ENCODE results near the gene SPESP1. TPM values are rescaled to one million over a fixed set of nuclear protein-coding genes. Genes with fewer than 3 reads are reported as not detected.

Gene SPESP1
- total and polyA plus RNA-seq, 4 donors, result 0.33 to 3.2 (median 1.4) TPM

DNA sequence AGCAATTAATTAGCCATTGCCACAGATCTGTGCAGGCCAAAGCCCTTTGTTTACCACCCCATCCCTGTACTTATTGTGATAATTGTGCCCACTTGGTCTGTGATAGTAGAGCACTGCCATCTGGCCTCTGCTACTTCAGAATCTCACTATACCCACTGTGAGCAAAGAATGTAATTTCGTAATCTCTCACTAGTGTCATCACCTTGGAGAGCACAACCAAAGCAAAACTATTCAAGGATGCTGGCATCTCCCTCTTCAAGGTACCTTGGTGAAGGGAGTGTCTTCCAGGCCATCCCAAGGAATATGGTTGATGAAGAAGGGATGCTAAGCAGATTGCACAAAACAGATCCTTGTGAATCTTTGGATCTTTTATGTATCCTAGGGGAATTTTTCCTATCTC lies 49.5 kb downstream of the SPESP1 start:
- Histone ChIP-seq H3K9ac (ENCODE audit: low read depth in 1 of 2, low read length in 2 of 2) (no peak overlapping the region), H3K9me3 (ENCODE audit: control insufficient read depth in 4 of 4, low read length in 3 of 4) (peaks cover 0 to 1% (median 0%) of the 10 kb centered on the region in 4 donors), H3K27ac (ENCODE audit: low read depth in 1 of 2, low read length in 2 of 2) (no peak overlapping the region), H3K4me3 (ENCODE audit: low read depth in 1 of 3, low read length in 3 of 3) (no peak overlapping the region), H3K4me1 (ENCODE audit: control insufficient read depth in 4 of 4, insufficient read depth in 4 of 4, low read length in 3 of 4) (no peaks in the 10 kb centered on the region), H3K36me3 (ENCODE audit: control insufficient read depth in 4 of 4, insufficient read depth in 3 of 4, low read depth in 1 of 4, low read length in 3 of 4) (no peaks in the 10 kb centered on the region), H3K27me3 (ENCODE audit: control insufficient read depth in 4 of 4, insufficient read depth in 4 of 4, low read length in 3 of 4) (no peaks in the 10 kb centered on the region)
- TF ChIP-seq EGR1 (IDR thresholded peaks at IDR 0.05; ENCODE audit: low read depth in 2 of 2) (no peak), RXRA (IDR thresholded peaks at IDR 0.05) (no peak), JUND (IDR thresholded peaks at IDR 0.05) (no peak), NR2F2 (IDR thresholded peaks at IDR 0.05) (no peak), FOXA2 (IDR thresholded peaks at IDR 0.05) (no peak), HNF4G (IDR thresholded peaks at IDR 0.05) (no peak), GABPA (IDR thresholded peaks at IDR 0.05 in 1 of 2, conservative IDR thresholded peaks at IDR 0.05 in 1 of 2) (no peak), FOXA1 (IDR thresholded peaks at IDR 0.05) (no peak), SP1 (IDR thresholded peaks at IDR 0.05) (no peak)
- TF ChIP-seq, protein P1, sequence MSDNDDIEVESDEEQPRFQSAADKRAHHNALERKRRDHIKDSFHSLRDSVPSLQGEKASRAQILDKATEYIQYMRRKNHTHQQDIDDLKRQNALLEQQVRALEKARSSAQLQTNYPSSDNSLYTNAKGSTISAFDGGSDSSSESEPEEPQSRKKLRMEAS (IDR thresholded peaks at IDR 0.05), result no peak
- TF ChIP-seq, protein P2, sequence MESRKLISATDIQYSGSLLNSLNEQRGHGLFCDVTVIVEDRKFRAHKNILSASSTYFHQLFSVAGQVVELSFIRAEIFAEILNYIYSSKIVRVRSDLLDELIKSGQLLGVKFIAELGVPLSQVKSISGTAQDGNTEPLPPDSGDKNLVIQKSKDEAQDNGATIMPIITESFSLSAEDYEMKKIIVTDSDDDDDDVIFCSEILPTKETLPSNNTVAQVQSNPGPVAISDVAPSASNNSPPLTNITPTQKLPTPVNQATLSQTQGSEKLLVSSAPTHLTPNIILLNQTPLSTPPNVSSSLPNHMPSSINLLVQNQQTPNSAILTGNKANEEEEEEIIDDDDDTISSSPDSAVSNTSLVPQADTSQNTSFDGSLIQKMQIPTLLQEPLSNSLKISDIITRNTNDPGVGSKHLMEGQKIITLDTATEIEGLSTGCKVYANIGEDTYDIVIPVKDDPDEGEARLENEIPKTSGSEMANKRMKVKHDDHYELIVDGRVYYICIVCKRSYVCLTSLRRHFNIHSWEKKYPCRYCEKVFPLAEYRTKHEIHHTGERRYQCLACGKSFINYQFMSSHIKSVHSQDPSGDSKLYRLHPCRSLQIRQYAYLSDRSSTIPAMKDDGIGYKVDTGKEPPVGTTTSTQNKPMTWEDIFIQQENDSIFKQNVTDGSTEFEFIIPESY (IDR thresholded peaks at IDR 0.05), result no peak
- TF ChIP-seq, protein P3, sequence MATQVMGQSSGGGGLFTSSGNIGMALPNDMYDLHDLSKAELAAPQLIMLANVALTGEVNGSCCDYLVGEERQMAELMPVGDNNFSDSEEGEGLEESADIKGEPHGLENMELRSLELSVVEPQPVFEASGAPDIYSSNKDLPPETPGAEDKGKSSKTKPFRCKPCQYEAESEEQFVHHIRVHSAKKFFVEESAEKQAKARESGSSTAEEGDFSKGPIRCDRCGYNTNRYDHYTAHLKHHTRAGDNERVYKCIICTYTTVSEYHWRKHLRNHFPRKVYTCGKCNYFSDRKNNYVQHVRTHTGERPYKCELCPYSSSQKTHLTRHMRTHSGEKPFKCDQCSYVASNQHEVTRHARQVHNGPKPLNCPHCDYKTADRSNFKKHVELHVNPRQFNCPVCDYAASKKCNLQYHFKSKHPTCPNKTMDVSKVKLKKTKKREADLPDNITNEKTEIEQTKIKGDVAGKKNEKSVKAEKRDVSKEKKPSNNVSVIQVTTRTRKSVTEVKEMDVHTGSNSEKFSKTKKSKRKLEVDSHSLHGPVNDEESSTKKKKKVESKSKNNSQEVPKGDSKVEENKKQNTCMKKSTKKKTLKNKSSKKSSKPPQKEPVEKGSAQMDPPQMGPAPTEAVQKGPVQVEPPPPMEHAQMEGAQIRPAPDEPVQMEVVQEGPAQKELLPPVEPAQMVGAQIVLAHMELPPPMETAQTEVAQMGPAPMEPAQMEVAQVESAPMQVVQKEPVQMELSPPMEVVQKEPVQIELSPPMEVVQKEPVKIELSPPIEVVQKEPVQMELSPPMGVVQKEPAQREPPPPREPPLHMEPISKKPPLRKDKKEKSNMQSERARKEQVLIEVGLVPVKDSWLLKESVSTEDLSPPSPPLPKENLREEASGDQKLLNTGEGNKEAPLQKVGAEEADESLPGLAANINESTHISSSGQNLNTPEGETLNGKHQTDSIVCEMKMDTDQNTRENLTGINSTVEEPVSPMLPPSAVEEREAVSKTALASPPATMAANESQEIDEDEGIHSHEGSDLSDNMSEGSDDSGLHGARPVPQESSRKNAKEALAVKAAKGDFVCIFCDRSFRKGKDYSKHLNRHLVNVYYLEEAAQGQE (IDR thresholded peaks at IDR 0.05), result no peak
- TF ChIP-seq, protein P4, sequence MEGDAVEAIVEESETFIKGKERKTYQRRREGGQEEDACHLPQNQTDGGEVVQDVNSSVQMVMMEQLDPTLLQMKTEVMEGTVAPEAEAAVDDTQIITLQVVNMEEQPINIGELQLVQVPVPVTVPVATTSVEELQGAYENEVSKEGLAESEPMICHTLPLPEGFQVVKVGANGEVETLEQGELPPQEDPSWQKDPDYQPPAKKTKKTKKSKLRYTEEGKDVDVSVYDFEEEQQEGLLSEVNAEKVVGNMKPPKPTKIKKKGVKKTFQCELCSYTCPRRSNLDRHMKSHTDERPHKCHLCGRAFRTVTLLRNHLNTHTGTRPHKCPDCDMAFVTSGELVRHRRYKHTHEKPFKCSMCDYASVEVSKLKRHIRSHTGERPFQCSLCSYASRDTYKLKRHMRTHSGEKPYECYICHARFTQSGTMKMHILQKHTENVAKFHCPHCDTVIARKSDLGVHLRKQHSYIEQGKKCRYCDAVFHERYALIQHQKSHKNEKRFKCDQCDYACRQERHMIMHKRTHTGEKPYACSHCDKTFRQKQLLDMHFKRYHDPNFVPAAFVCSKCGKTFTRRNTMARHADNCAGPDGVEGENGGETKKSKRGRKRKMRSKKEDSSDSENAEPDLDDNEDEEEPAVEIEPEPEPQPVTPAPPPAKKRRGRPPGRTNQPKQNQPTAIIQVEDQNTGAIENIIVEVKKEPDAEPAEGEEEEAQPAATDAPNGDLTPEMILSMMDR (IDR thresholded peaks at IDR 0.05; ENCODE audit: low read depth, low read length, missing input control), result no peak
- no peak for DNase-seq (ENCODE audit: low spot score)
- WGBS, result 85% methylated on average over 1 of the region's 1 CpG

DNA sequence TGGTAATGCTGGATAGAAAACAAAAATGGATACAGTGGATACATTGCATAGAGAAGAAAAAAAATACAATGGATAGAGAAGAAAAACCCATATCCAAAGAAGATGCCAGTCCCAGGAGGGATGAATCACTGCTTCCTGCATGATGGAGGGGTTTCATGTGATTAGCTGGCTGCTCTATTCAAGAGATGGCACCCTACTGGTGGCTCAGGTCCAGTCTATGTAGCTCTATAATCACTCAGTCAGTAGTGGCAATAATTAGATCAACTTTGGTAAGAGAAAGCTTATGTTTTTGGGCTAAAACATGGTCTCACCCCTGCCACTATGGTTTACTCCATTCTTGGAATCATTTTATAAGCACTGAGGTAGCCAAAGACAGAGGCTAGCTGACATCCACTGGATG lies 50.5 kb downstream of the SPESP1 start:
- H3K9ac ChIP-seq (ENCODE audit: low read depth in 1 of 2, low read length in 2 of 2), result no peak overlapping the region
- no peaks in the 10 kb centered on the region for H3K4me1 ChIP-seq (ENCODE audit: control insufficient read depth in 4 of 4, insufficient read depth in 4 of 4, low read length in 3 of 4)
- H3K27ac ChIP-seq (ENCODE audit: low read depth in 1 of 2, low read length in 2 of 2), result no peak overlapping the region
- H3K4me3 ChIP-seq (ENCODE audit: low read depth in 1 of 3, low read length in 3 of 3), result no peak overlapping the region
- H3K27me3 ChIP-seq (ENCODE audit: control insufficient read depth in 4 of 4, insufficient read depth in 4 of 4, low read length in 3 of 4), result no peaks in the 10 kb centered on the region
- H3K36me3 ChIP-seq (ENCODE audit: control insufficient read depth in 4 of 4, insufficient read depth in 3 of 4, low read depth in 1 of 4, low read length in 3 of 4), result no peaks in the 10 kb centered on the region
- DNase-seq (ENCODE audit: low spot score), result no peak
- no peaks in the 10 kb centered on the region for H3K9me3 ChIP-seq (ENCODE audit: control insufficient read depth in 4 of 4, low read length in 3 of 4)
- TF ChIP-seq GABPA (IDR thresholded peaks at IDR 0.05 in 1 of 2, conservative IDR thresholded peaks at IDR 0.05 in 1 of 2) (no peak), RAD21 (IDR thresholded peaks at IDR 0.05) (no peak), SP1 (IDR thresholded peaks at IDR 0.05) (no peak), JUND (IDR thresholded peaks at IDR 0.05) (no peak), YY1 (IDR thresholded peaks at IDR 0.05) (no peak), FOXA1 (IDR thresholded peaks at IDR 0.05) (no peak), HNF4A (conservative IDR thresholded peaks at IDR 0.05) (no peak), RXRA (IDR thresholded peaks at IDR 0.05) (no peak)
- TF ChIP-seq, protein P4 (IDR thresholded peaks at IDR 0.05; ENCODE audit: low read depth, low read length, missing input control), result no peak
- TF ChIP-seq, protein P2 (IDR thresholded peaks at IDR 0.05), result no peak
- TF ChIP-seq, protein P3 (IDR thresholded peaks at IDR 0.05), result no peak

Measured in liver (tissue), 9 donors.